ENCODE results near the gene ZIC2.

ZIC2 gene

DNA sequence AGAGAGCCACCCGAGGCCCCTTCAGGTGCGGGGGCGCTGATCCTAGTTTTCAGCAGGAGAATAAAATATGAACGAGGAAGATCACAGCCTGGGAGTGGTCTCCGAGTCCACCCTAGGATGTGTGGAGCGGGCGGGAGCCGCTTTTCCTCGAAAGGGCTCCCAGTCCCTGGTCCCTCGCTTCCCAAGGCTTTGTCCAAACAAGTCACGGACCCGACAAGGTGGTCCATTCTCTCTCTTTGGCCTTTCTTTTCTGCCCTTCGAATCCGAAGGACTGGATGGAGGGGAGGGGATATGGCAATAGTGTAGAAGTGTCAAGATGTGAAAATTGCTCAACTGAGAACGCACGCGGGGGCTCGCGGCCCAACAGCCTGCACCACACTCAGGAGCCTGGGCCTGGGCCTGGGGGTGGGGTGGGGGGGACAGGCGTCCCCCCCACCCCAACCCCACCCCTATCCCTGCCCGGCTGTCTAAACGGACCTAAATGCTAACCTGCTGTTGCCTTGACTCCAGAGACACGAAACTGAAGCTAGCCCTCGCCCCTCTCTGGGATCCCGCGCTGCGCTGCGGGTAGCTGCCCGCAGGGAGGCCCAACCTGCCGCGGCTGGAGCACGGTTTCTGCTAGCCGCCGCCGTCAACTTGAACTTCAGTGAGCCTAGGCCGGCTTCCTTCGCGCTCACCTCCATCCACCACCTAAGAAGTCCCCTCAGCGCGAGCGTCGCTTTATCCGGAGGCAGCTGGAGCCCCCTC is 7.1 kb downstream of the ZIC2 start:
- DNase-seq = no peak

DNA sequence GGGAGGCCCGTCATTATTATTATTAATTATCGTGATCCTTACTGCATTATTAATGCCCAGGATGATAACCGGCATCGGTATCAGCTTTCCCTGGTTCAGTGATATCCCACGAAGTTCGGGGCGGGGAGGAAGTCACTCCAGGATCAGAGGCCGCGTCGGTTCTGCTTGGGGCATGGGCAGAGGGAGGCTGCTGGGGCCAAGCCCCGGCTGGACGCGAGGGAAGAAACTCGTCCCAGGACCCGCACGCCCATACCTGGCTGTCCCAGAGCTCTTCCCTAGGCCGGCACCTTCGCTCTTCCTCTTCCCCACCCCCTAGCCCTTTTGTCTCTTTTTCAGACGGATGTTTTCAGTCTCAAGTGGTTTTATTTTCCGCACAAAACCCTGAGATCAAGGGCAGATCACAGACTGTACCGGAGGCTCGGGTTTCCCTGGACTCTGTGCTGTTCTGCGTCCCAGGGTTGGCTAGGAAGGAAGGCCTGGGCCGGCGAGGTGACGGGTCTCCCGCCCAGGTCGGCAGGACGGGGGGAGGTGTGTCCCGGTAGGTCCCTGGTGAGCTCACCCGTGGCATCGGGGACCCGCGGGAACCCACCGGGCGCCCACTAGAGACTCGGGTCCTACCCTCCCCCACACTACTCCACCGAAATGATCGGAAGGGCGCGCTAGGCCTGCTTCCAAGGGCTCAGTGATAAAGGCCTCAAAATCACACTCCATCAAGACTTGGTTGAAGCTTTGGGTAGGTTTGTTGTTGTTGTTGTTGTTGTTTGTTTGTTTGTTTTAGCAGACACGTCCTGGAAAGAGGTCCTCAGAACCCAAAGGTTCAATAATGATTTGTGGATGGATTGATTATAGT is 7.9 kb downstream of the ZIC2 start:
- no peak for DNase-seq

DNA sequence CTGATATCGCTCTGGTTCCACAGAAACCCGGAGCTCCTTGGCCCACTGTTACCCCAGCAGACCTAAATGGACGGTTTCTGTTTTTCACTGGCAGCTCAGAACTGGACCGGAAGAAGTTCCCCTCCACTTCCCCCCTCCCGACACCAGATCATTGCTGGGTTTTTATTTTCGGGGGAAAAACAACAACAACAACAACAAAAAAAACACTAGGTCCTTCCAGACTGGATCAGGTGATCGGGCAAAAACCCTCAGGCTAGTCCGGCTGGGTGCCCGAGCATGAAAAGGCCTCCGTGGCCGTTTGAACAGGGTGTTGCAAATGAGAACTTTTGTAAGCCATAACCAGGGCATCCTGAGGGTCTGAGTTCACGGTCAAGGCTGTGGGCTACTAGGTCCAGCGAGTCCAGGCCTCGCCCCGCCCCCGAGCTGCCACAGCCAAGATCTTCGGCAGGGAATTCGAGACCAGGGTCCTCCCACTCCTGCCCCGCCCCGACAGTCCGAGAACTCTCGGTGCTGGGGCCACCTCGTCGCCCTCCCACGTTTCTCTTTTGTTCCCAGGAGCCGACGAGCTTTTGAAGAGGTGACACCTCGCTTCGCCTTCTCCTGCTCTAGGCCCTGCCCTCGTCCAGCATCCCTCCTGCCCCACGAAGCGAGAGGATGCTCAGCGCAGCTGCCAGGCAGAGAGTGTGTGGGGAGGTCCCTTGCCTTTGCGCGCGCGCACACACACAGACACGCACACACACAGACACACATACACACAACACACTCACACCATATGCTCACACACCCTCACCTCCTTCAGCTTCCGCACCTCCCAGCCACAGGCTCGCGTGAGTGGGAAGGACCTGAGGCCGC is 8.8 kb downstream of the ZIC2 start:
- DNase-seq = no peak

DNA sequence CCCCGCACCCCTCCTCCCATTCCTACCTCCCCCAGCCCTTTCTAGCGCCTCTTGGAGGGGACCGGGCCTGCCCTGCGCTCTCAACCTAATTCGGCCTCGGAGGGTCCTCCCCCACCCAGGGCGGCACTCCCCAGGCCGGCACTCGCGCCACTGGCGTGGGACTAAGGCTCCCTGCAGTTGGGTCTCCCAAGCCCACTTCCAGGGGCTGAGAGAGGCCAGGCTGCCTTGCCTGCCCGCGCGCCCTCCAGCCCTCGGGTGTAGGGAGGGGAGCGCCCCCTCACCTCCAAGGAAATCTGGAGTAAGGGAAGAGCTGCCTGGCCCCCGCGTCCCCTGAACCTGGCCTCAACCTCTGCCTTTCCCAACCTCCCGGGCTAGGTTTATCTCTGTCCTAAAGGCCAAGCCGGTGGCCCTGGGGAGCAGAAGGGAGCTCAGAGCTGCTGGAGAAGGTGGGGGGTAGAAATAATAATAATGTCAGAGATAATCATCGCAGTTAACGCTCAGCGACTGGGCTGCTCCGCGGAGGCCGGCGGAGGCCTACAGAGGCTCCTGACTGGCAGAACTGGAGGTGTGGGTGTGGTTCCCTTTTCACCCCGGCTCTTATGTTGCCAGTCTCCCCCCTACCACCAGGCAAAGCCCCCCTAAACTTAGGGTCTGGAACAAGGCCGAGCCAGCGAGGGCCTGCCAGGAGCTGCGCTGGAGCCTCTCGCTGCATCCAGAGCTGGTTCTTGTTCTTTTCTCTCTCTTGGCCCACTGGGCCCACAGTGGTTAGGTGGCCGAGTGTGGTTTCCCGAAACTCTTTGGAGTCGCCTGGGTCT is 9.6 kb downstream of the ZIC2 start:
- no peak for DNase-seq

DNA sequence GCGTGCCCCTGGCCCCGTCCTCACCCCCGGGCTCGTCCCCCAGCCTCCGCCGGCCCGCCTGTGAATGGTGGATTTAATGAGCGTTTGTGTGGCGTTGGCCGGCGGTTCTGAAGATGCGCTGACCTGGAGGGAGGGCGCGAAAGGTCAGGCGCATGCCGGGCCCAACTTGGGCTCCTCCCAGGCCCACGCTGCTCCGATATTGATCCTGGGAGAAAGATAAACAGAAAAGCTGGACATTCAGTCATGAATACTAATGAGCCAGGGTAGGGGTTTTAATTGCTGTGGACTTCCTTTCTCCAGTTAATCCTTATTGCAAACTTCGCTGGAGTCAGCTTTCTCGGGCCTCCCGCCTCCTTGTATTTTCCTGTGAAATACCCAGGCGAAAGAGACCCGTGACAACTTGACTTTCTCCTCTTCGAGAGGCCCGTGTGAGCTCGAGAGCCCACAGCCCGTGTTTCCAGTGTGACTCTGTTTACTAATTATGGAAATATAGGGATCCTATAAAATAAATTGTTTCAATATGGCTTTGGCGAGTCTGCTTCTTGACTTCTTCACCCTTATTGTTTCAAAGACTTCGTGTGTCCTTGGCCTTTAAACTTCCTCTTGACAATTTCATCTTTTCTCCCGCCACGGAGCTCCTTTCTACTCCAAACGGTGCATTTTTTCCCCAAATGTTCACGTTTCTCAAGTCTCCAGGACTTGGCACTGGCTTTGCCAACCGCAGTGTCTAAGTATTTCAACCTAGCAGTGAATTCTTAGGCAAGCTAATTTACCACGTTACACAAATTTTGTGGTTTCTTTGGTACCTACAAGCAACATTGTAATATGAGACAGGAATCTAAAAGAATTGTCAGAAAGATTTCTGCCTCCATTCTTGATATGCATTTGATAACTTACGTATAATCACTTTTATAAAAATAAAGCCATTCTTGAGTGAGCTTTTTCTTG is 10.5 kb downstream of the ZIC2 start:
- DNase-seq = no peak

DNA sequence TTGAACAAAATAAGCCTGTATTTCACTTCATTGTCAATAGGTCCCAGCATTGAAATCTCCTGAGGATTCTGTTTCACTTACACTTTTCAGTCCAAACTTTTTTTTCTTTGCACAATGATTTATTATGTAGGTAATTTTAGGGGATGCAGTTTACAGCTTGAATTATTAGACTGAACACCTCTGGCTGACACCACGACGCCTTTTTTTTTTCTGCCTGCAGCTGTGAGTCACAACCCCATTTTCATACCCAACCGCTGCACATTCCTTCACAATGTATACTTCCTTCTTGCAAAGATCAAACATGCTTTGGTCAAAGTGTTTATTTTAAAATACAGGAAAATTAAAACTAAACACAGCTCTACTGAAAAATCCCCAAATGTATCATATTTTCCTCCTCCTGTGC is 11.4 kb downstream of the ZIC2 start:
- no peak for DNase-seq

DNA sequence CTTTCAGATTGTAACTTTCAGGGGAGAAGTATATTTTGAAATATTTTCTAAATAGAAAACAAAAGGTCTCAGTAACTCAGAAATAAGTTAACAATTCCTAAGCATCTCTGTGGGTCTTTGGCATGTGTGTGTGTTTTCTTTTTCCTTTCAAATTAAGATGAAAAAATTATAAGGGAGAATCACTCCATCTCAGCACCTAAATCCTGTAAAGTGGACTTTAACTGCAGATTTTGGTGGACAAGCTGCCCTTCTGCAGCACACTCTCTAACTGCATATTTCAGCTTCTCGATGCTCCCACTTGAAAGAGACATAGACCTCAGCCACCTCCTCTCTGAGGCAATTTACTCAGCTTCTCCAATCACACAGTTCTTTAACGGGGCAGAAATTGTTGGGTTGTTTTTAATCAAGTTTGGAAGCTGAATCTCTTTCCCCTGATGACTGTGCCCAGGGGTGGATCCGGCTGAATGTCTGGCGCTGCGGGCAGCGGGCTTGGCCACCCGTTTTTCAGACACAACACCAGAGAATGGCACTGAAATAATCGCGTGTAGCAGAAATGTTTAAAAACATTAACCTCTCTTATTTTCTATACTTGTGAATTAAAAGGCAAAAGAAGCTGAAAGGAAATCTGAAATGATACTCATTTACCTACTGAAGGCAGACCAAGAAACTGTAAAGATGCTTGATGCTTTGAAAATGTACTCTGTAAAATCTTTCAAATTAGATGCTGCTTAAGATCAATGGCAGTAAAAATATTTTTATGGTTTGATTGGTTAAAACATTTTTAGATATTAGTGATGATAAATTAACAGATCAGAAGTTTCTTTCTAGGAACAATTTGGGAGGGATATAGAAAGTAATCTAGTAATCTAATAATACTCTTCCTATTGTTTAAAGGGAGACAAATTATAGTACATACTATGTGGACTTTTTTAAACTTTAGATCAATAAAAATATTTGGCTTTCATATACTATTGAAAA is 12.4 kb downstream of the ZIC2 start:
- DNase-seq = no peak

DNA sequence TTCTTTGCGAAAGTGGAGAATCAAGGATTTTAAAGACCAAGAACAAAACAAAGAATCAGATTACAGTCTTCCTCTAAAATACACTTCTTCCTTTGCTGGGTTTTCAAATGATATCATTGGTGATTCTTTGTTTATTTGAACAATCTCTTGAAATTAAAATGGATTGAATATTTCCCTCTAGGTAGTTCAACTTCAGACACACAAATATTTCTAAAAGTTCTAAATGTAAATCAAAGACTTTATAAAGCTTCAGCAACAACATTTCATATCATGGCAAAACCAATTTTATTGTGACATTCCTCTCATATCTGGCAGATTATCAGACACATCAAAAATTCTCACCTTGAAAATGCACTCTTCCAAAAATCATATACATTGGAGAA is 13.0 kb downstream of the ZIC2 start:
- no peak for DNase-seq

DNA sequence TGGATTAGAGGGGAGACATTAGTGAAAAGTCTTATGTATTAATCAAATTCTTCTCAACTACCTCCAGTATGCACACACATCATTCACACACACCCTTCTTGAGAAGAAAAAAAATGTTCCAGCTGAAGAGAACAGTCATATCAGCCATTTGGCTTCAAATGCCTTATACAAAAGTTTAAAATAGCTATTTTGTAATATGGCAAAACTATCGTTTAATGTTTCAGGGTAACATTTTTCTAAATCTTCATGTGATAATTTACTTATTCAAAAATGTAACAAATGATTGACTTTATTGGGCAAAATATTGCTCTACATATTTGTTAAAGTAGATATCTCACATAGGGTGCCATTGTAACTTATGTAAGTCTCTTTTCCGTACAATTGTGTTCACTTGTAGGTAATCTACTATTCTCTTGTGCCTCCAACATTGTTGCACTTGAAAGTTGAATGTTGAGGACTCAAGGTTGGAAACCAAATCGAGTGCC is 13.6 kb downstream of the ZIC2 start:
- DNase-seq = no peak

DNA sequence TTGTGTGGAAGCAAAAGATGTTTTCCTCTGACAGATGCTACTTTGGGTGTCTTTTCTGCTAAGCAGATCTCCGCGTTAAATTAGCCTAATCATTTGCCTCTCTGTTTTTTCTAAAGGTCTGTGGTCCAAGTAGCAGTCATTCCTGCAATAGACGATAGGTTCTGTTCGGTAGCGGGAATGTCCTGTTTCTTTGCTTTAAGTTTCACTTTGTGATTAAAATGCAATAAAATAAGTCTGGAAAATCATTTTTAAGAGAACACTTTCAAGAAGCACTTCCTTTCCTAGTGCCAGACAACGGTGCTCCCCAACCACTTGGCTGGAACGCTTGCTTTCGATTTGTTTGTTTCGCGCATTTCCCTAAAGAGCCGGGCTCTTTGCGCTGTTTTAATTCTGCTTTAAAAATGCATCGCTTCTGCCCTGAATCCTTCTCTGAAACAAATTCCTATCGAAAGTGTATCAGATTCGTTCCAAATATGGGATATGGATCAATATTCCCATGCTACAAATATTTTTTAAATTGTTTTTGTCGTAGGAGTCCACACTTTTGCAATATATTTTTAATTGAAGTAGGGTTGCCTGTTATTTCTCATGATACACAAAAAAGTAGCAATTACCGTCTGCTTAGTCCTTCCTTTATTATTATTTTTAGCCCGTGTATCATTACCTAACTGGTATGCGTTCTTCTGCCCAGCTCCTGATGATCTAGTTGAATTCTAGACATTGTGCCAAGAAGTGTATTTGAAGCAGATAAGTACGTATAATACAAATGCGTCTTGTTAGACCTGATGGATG is 14.2 kb downstream of the ZIC2 start:
- DNase-seq = peak; percentile 46

DNA sequence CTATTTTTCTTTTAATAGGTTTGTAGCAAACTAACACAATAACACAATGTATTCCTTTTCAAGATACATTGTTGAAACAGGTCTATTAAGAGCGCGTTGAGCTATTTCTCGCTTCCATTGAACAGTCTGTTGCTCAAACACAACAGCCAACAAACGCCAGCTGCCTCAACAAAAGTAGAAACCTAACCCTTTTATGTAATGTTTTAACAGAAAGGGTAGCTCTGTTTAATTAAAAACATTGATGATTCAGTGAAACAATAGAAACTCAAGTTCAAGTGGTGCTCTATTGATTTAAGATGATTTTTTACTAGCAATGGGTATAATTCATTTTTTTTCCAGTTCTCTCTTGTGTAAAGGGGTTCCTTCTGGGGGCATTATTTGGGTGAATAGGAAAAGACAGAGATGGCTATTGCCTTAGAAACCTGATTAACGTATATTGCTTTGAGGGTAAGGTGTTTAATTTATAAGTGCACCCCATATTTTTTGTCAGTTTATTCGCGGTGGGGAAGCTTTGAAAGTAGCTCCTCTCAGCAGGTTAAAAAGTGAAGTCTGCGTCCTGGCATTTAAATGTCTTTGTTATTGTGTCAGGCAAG is 14.9 kb downstream of the ZIC2 start:
- peak; percentile 88 for DNase-seq

DNA sequence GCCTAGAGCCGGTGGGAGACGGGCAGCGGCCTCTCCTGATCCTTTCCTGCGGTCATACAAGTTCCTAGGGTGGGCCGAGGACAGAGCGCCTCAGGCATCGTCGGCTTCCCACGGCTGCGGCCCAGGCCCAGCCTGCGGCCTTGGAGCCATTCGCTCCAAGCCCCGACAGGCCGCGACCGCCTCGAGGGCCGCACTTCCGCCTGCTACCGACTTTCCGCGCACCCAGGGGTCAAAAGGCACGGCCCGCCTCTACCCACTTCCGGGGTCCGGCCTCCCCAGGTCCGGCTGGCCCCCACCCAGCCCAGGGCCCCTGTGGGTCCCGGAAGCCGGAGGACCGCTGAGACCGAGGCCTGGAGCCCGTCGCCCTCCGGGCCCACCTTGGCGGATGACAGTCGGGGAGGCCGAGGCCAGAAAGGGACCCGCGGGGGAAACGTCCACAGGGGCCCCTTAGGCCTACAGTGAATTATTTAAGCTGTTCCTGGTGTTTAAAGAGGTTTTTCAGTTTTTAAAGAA is 16.2 kb downstream of the ZIC2 start:
- DNase-seq = no peak

DNA sequence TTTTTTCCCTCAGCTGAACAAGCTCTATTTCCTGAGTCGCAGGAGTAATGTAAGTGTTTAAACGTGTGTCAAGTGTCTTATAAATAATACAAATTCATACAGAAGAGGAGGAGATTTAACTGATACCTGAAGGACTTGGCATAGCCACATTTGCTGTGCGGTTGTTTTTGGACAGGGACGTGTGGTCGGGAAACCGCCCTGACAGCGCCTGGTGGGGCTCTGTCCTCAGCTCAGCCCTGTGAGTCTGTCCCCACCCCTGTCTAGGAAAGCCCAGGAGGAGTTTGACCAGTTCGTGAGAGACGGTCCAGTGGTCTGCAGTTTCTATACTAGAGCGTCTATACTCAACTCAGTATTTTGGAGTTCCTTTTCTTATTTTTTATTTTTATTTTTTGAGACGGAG is 16.7 kb downstream of the ZIC2 start:
- no peak for DNase-seq

DNA sequence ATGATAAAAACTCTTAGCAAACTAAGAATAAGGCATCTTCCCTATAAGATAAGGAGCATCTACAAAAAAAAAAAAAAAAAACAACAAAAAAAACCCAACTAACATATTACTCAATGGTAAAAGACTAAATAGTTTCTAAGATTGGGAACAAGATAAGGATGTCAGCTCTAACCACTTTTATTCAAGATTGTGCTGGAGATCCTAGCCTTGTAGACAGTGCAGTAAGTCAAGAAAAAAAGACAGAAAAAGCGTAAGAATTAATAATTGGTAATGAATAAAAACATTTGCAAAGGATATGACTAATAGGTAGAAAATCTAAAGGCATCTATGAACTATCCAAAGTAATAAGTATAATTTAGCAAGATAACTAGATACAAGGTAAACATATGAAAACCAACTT is 33.0 kb downstream of the ZIC2 start:
- DNase-seq = no peak

DNA sequence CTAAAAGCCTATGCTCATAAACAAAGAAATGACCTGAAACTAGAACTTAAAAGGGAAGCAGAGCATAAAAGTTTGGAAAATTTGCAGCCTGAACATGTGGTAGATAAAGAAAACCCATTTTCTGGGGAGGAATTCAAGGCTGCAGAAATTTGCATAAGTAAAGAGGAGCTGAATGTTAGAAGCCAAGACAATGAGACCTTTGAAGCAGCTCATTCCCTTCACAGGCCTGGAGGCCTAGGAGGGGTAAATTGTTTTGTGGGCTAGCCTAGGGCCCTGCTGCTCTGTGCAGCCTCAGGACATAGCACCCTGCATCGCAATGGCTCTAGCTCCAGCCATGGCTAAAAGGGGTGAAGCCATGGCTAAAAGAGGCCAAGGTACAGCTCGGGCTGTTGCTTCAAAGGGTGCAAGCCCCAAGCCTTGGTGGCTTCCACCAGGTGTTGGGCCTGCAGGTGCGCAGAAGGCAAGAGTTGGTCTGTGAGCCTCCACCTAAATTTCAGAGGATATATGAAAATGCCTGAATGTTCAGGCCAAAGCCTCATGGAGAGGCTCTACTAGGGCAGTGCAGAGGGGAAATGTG is 38.3 kb downstream of the ZIC2 start:
- DNase-seq = no peak

DNA sequence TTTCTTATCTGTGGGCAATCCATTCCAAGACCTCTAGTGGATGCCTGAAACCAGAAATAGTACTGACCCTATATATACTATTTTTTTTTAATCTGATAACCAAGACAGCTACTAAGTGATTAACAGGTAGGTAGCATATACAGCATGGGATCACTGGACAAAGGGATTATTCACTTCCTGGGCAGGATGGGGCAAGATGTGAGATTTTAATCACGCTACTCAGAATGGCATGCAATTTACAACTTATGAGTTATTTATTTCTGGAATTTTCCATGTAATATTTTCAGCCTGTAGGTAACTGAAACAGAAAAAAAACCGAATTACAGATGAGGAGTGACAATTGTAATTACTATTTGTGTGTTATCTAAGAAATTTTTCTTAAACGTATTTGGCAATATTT is 41.2 kb downstream of the ZIC2 start:
- no peak for DNase-seq

DNA sequence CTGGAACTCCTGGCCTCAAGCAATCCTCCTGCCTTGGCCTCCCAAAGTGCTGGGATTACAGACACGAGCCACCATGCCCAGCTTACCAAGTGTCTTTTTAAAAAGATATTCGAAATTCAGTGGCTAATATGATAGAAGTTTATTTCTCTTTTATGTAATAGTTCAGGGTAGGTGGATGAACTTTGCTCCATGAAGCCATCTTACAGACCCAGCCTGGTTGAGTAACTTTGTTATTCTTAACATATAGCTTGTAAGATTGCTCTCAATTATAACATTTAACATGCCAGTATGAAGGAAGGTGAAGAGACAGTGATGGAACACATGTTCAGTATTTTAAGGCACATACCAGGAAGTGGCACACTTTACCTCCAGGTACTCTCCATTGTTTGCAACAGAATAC is 42.4 kb downstream of the ZIC2 start:
- DNase-seq = no peak

DNA sequence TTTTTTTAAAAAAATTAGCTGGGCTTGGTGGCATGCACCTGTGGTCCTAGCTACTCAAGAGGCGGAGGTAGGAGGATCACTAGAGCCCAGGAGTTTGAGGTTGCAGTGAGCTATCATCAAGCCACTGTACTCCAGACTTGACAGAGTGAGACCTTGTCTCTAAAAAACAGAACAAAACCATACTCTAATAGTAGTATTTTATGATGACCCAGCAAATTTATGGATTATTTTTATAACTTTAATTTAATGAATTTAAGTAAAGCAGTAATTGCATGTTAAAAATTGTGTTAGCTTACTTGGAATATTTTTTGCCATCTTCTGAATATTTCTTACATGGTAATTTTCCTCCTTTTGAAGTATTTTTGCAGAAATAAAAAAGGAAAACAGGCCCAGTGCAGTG is 48.3 kb downstream of the ZIC2 start:
- no peak for DNase-seq

Measured in NCI-H774 (cell line).